Nephron (organoid): ENCODE measurements around the gene C1orf115.

ENCODE experiments used
- H3K27ac Mint-ChIP-seq, 3 experiments: 2 replicates each; pipeline ENCODE4 v1.8.0; 2020; ENCODE audit warnings: mixed read lengths in 3 of 3, mild to moderate bottlenecking in 2 of 3, moderate library complexity in 1 of 3
- H3K27me3 Mint-ChIP-seq: 2 replicates; pipeline ENCODE4 v1.8.0; 2021; ENCODE audit warnings: low read depth, mild to moderate bottlenecking, moderate library complexity, mixed read lengths
- H3K36me3 Mint-ChIP-seq: 2 replicates; pipeline ENCODE4 v1.8.0; 2020; ENCODE audit warnings: low read depth, mixed read lengths
- H3K4me1 Mint-ChIP-seq: 2 replicates; pipeline ENCODE4 v1.8.0; 2020; ENCODE audit warnings: mixed read lengths
- H3K4me3 Mint-ChIP-seq, 3 experiments: 2 replicates each; pipeline ENCODE4 v1.8.0; 2020; ENCODE audit warnings: mild to moderate bottlenecking in 3 of 3, mixed read lengths in 3 of 3, moderate library complexity in 2 of 3
- H3K9me3 Mint-ChIP-seq: 2 replicates; pipeline ENCODE4 v1.8.0; 2020; ENCODE audit warnings: mixed read lengths
- TF ChIP-seq, protein P1 (sequence below), 3 experiments: fragments of 200-600 bp; sonication (generic); IDR thresholded peaks; one replicate each; pipeline ENCODE4 v1.5.0; 2021; ENCODE audit warnings: antibody characterized with exemption in 3 of 3; ENCODE audit not compliant: unreplicated experiment in 3 of 3

The C1orf115 gene

DNA sequence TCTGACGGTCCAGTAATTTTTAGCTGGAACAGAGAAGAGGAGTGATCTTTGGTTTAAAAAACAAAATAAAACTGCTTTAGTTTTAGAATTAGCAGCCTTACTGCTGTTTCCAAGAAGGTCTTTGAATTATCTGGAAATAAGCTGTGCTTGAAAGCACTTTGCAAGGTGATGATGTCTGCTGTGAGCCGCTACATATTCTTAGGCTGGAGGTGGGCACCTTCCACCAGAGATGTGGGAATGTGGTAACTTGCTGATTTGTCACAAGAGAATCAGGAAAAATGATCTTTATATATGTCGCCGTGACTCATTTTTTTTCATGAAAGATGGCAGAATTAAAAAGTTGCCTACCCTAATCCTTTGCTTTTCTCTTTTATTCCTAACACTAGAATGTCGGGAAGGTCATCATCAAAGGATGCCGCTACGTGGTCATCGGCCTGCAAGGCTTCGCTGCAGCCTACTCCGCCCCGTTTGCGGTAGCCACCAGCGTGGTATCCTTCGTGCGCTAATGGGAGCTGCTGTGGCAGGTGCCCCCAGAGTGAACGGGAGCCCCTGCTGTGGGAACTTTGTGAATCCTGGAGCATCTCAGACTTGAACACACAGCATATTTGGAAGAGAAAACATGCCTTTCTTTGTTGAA lies 6.2 kb downstream of the C1orf115 start:
- H3K4me3 Mint-ChIP-seq: no peak overlapping the region
- peaks cover 7% of the 10 kb centered on the region for H3K4me1 Mint-ChIP-seq
- TF ChIP-seq, protein P1, sequence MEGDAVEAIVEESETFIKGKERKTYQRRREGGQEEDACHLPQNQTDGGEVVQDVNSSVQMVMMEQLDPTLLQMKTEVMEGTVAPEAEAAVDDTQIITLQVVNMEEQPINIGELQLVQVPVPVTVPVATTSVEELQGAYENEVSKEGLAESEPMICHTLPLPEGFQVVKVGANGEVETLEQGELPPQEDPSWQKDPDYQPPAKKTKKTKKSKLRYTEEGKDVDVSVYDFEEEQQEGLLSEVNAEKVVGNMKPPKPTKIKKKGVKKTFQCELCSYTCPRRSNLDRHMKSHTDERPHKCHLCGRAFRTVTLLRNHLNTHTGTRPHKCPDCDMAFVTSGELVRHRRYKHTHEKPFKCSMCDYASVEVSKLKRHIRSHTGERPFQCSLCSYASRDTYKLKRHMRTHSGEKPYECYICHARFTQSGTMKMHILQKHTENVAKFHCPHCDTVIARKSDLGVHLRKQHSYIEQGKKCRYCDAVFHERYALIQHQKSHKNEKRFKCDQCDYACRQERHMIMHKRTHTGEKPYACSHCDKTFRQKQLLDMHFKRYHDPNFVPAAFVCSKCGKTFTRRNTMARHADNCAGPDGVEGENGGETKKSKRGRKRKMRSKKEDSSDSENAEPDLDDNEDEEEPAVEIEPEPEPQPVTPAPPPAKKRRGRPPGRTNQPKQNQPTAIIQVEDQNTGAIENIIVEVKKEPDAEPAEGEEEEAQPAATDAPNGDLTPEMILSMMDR (IDR thresholded peaks at IDR 0.05; ENCODE audit: unreplicated experiment in 3 of 3): no peak
- no peaks in the 10 kb centered on the region for H3K9me3 Mint-ChIP-seq
- H3K27ac Mint-ChIP-seq: no peak overlapping the region
- H3K36me3 Mint-ChIP-seq: no peaks in the 10 kb centered on the region
- peaks cover 27% of the 10 kb centered on the region for H3K27me3 Mint-ChIP-seq

DNA sequence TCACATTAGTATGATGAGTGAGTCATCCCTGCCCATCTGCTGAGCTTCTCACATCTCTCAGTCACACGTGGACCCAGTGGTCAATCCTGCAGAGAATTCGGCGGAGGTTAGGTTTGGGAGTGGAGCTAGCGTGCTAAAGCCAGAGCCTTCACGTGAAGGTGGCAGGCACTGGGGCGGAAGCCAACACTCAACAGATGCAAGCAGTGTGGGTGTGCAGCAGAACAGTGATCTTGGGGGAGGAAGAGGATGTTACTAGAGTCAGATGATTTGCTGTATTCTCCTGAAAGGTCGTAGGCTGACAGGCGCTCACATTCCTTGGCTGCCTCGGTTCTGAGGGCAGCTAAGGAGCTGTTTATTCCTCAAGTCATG lies 6.7 kb downstream of the C1orf115 start:
- TF ChIP-seq, protein P1 (IDR thresholded peaks at IDR 0.05; ENCODE audit: unreplicated experiment in 3 of 3): no peak
- peaks cover 7% of the 10 kb centered on the region for H3K4me1 Mint-ChIP-seq
- no peak overlapping the region for H3K4me3 Mint-ChIP-seq
- H3K36me3 Mint-ChIP-seq: no peaks in the 10 kb centered on the region
- H3K27me3 Mint-ChIP-seq: peaks cover 22% of the 10 kb centered on the region
- H3K27ac Mint-ChIP-seq: no peak overlapping the region
- no peaks in the 10 kb centered on the region for H3K9me3 Mint-ChIP-seq

DNA sequence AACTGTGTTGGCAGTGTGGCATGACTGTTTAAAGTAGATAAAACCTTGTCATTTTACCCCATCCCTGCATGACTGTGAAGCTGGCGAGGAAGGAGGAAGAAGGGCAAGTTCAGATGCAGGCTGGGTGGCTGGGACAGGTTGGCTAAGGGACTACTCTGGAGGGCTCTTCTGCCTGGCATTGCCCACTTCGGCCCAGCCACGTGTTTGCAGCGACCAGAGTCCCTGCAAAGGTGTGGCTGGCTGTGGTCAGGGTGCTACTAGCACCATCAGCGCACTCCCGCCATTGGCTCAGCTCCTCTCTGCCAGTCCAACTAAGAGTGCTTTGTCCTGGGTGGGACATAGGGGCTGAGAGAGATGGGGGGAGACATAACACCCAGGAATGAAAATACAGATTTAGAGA lies 7.2 kb downstream of the C1orf115 start:
- H3K36me3 Mint-ChIP-seq: no peaks in the 10 kb centered on the region
- peaks cover 7% of the 10 kb centered on the region for H3K4me1 Mint-ChIP-seq
- no peaks in the 10 kb centered on the region for H3K9me3 Mint-ChIP-seq
- H3K27me3 Mint-ChIP-seq: peaks cover 17% of the 10 kb centered on the region
- TF ChIP-seq, protein P1 (IDR thresholded peaks at IDR 0.05; ENCODE audit: unreplicated experiment in 3 of 3): no peak
- H3K4me3 Mint-ChIP-seq: no peak overlapping the region
- H3K27ac Mint-ChIP-seq: no peak overlapping the region

DNA sequence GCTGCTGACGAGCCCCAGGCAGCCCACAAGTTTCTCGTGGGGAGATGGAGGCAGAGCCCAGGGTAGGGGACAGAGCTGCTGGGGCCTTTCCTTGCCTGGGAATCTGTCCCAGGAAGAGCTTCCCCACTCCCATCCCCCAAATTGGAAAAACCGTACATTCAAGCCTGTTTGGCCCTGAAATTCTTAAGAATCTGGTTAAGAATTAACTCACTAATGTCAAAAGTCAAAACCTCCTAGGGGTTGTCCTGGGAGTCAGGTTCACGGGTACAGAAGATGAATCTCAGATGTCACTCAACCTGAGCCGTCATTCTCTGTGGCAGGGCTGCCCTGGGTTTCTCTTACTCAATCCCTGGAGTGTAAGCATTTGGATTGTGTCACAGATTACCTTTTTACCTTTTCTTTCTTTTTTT lies 8.4 kb downstream of the C1orf115 start:
- no peaks in the 10 kb centered on the region for H3K9me3 Mint-ChIP-seq

DNA sequence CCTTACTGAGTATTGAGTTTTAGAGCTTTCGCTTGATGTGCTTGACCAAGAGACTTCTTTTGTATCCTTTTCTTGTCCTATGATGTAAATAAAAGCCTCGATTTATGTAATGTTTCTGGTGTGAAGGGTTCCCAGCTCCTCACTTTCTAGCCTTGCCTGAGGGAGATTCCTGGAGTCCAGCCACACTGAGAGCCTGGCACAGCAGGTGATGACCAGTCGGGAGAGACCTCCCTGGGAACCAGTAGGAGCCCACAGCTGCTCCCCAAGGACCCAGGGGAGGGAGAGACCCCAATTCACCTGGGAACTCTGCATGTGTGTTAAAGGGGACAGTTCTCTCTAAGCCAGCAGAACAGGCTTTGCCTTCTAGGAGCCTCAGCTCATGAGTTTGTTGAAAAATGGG lies 8.9 kb downstream of the C1orf115 start:
- TF ChIP-seq, protein P1 (IDR thresholded peaks at IDR 0.05; ENCODE audit: unreplicated experiment in 3 of 3): no peak
- H3K9me3 Mint-ChIP-seq: no peaks in the 10 kb centered on the region
- peak overlapping the region in 1 of 3 experiments; percentile 42 for H3K27ac Mint-ChIP-seq
- peaks cover 7% of the 10 kb centered on the region for H3K4me1 Mint-ChIP-seq
- H3K27me3 Mint-ChIP-seq: peaks cover 6% of the 10 kb centered on the region
- no peaks in the 10 kb centered on the region for H3K36me3 Mint-ChIP-seq
- H3K4me3 Mint-ChIP-seq: no peak overlapping the region

More for the DNA sequence above, 8.4 kb downstream of the C1orf115 start:
- H3K27me3 Mint-ChIP-seq: peaks cover 7% of the 10 kb centered on the region
- peaks cover 7% of the 10 kb centered on the region for H3K4me1 Mint-ChIP-seq
- peak overlapping the region in 1 of 3 experiments; percentile 42 for H3K27ac Mint-ChIP-seq
- H3K4me3 Mint-ChIP-seq: no peak overlapping the region
- no peaks in the 10 kb centered on the region for H3K36me3 Mint-ChIP-seq
- TF ChIP-seq, protein P1 (IDR thresholded peaks at IDR 0.05; ENCODE audit: unreplicated experiment in 3 of 3): no peak

DNA sequence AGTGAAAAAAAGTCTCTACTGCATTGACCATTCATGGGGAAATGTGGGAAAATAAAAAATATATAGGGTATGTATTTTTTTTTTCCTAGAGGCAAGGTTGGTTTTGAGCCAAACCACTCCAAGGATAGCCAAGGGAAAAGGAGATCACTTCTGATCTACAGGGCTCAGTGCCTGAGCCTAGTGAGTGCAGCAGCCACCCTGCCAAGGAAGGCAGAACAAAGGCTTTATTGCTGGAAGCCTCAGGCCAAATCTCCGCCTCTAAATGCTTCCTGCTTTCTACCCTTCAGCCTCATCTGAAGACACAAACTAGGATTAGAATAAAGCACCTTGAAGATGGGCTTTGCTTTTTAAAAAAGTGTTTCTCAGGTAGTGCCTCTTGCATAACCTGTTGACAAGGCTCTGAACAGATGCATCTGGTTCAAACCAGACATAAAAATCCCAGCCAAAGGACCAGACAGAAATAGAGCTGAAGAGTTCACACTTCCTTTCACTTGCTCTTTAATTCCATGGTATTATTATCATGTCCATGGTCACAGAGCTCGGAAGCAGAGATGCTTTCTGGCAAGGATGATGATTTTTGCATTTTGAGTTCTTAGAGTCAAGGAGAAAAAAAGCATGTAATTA lies 10.5 kb downstream of the C1orf115 start:
- H3K27me3 Mint-ChIP-seq: peaks cover 9% of the 10 kb centered on the region
- peaks cover 7% of the 10 kb centered on the region for H3K4me1 Mint-ChIP-seq
- no peak overlapping the region for H3K27ac Mint-ChIP-seq
- H3K4me3 Mint-ChIP-seq: no peak overlapping the region
- H3K36me3 Mint-ChIP-seq: no peaks in the 10 kb centered on the region
- no peaks in the 10 kb centered on the region for H3K9me3 Mint-ChIP-seq
- TF ChIP-seq, protein P1 (IDR thresholded peaks at IDR 0.05; ENCODE audit: unreplicated experiment in 3 of 3): no peak
